Fibroblast of lung (primary cell): Measurements from ENCODE around the gene SORCS2.

Source experiments
- EZH2 ChIP-seq: IDR thresholded peaks from 2 replicates; pipeline ENCODE4 v1.5.1; 2012; ENCODE audit warnings: low read length, control low read depth, mild to moderate bottlenecking; ENCODE audit errors: missing control alignments
- TF ChIP-seq, protein P1 (sequence below), 2 donors: IDR thresholded peaks in 1 of 2; conservative IDR thresholded peaks in 1 of 2; 1 replicate in 1 of 2; 2 replicates in 1 of 2; pipeline ENCODE4 v1.5.1; 2011 to 2012; ENCODE audit warnings: low read length in 2 of 2, control low read depth in 1 of 2, inconsistent platforms in 1 of 2, low read depth in 1 of 2, mild to moderate bottlenecking in 1 of 2

DNA sequence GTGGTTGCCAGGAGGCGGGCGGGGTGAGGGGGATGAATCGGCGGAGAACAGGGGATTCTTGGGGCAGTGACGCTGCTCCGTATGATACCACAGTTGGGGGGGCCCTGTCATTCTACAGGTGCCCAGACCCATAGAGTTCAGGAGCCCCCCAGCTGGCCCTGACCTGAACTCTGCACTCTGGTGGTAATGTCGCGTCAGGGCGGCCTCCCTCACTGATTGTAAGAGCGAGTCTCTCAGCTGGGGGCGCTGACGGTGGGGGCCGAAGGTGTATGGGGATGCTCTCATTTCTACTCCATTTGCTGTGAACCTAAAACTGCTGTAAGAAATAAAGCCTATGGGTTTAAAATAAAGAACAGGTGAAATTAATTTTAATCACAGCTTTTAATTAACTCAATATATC, 334.2 kb downstream of the SORCS2 start:
- TF ChIP-seq, protein P1, sequence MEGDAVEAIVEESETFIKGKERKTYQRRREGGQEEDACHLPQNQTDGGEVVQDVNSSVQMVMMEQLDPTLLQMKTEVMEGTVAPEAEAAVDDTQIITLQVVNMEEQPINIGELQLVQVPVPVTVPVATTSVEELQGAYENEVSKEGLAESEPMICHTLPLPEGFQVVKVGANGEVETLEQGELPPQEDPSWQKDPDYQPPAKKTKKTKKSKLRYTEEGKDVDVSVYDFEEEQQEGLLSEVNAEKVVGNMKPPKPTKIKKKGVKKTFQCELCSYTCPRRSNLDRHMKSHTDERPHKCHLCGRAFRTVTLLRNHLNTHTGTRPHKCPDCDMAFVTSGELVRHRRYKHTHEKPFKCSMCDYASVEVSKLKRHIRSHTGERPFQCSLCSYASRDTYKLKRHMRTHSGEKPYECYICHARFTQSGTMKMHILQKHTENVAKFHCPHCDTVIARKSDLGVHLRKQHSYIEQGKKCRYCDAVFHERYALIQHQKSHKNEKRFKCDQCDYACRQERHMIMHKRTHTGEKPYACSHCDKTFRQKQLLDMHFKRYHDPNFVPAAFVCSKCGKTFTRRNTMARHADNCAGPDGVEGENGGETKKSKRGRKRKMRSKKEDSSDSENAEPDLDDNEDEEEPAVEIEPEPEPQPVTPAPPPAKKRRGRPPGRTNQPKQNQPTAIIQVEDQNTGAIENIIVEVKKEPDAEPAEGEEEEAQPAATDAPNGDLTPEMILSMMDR (conservative IDR thresholded peaks at IDR 0.05 in 1 of 2, IDR thresholded peaks at IDR 0.05 in 1 of 2; ENCODE audit: low read depth in 1 of 2, low read length in 2 of 2), result no peak
- no peak for TF ChIP-seq EZH2
